Measurements from ENCODE around the gene GCAT. TPM values are rescaled to one million over a fixed set of nuclear protein-coding genes. Genes with fewer than 3 reads are reported as not detected.
A peak's percentile ranks its signal among the peaks of the same experiment; 100 is the strongest.

Gene GCAT
- total and polyA plus RNA-seq, 2 of the 13 experiments (the other 11 are each of a cell fraction or from before 2014, with no cell fraction given), result 28.0 to 50.3 TPM

- ChIA-PET POLR2A (interaction anchor here (0.6 to 5.5 kb wide), 11 partner anchors 8 to 137 kb away, joined by 3 to 67 read pairs (median 8); partner anchors contain the start of genes ANKRD54, C22orf23, GCAT and POLR2F), CTCF (ENCODE audit: low intra/inter-chr PET ratio, low total read pairs) (interaction anchor here (1.8 to 2.6 kb wide), 3 partner anchors 46 to 149 kb away, joined by 4 to 28 read pairs (median 23); no protein-coding TSS in a partner anchor)
- H3K4me2 ChIP-seq (ENCODE audit: low read depth, low read length), result no peak overlapping the region
- no peaks in the 10 kb centered on the region for H3K79me2 ChIP-seq (ENCODE audit: insufficient read depth, low read length)
- H3K4me3 ChIP-seq (replicated peaks in 1 of 3; ENCODE audit: insufficient read depth in 1 of 3, low read depth in 2 of 3, low read length in 3 of 3), result no peak overlapping the region
- H3K4me1 ChIP-seq (ENCODE audit: insufficient read depth, low read length), result peaks cover 38% of the 10 kb centered on the region
- BruUV-seq (replicated peaks), result no TSS peak
- intact Hi-C loops (cut with micrococcal nuclease; ENCODE audit: unreplicated experiment), result loop anchor here (1.0 kb wide), 2 partner anchors 47 to 149 kb away; no protein-coding TSS in a partner anchor
- no peaks in the 10 kb centered on the region for H4K20me1 ChIP-seq (ENCODE audit: insufficient read depth, low read length)
- in situ Hi-C loops (cut with HindIII; ENCODE audit: extremely low pct_ligation_motif_present, low pct_unique_long_range_greater_than_20kb), result loop anchor here (5.0 to 10.0 kb wide), 2 partner anchors 46 to 118 kb away; no protein-coding TSS in a partner anchor
- H3K27ac ChIP-seq (ENCODE audit: extremely low read length, insufficient read depth, low read length), result no peak overlapping the region
- DNase-seq (ENCODE audit: low spot score), result no peak
- H3K9me3 ChIP-seq (ENCODE audit: low read length), result no peaks in the 10 kb centered on the region
- no peak overlapping the region for H3K9ac ChIP-seq (ENCODE audit: insufficient read depth, low read depth, low read length)
- WGBS (ENCODE audit: low lambda C conversion rate), result 94% methylated on average over 23 of the region's 23 CpGs
- H3K36me3 ChIP-seq (replicated peaks in 1 of 2; ENCODE audit: control insufficient read depth in 1 of 2, insufficient read depth in 2 of 2, low read length in 2 of 2), result peaks cover 8 to 18% of the 10 kb centered on the region in 2 experiments; a peak in 4 of 5 replicates
- no peak overlapping the region for H2AFZ ChIP-seq (ENCODE audit: low read length)
- no peaks in the 10 kb centered on the region for H3K27me3 ChIP-seq (ENCODE audit: control insufficient read depth in 1 of 2, insufficient read depth in 2 of 2, low read length in 2 of 2)
- FAIRE-seq, result no peak
- TF ChIP-seq MIXL1 (CRISPR knock-in tag; IDR thresholded peaks at IDR 0.05) (no peak), AGO2 (optimal IDR thresholded peaks at IDR 0.05; ENCODE audit: low read depth, low read length) (peak; percentile 37)
- TF ChIP-seq, protein P1, sequence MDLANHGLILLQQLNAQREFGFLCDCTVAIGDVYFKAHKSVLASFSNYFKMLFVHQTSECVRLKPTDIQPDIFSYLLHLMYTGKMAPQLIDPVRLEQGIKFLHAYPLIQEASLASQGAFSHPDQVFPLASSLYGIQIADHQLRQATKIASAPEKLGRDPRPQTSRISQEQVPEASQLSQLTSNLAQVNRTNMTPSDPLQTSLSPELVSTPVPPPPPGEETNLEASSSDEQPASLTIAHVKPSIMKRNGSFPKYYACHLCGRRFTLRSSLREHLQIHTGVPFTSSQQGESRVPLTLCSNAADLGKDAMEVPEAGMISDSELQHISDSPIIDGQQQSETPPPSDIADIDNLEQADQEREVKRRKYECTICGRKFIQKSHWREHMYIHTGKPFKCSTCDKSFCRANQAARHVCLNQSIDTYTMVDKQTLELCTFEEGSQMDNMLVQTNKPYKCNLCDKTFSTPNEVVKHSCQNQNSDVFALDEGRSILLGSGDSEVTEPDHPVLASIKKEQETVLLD (CRISPR knock-in tag; IDR thresholded peaks at IDR 0.05; ENCODE audit: low read depth), result no peak
- ATAC-seq, result no peak
Measured at GRCh38 chr22:37816543-37817180, 8.9 kb downstream of the GCAT start.
